GM18517 (cell line): ENCODE results near the gene TEX29.

Source experiments
- ATAC-seq: cut with Tn5 transposase; IDR thresholded peaks from one replicate; pipeline ENCODE4 v1.9.1; 2021; ENCODE audit warnings: mild to moderate bottlenecking, moderate library complexity; ENCODE audit not compliant: unreplicated experiment

TEX29 gene

DNA sequence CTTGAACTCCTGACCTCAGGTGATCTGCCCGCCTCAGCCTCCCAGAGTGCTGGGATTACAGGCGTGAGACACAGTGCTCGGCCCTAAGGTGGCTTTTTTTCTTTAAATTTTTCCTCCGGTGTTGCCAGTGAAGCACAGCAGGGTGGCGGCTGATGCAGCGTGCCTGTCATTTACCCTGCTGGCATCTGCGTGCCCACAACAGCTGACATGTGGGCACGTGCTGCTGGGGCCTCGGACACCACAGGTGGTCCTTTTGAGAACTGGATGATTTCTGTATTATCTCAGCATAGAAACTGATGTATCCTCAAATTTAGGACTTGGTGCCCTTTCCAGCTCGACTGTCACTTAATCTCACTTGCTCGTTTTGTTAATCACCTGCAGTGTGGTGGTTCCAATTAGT is 31.2 kb upstream of the TEX29 start:
- ATAC-seq, result no peak

GRCh38 chr13:111291908-111292307 is 28.5 kb upstream of the TEX29 start:
- ATAC-seq, result no peak

DNA sequence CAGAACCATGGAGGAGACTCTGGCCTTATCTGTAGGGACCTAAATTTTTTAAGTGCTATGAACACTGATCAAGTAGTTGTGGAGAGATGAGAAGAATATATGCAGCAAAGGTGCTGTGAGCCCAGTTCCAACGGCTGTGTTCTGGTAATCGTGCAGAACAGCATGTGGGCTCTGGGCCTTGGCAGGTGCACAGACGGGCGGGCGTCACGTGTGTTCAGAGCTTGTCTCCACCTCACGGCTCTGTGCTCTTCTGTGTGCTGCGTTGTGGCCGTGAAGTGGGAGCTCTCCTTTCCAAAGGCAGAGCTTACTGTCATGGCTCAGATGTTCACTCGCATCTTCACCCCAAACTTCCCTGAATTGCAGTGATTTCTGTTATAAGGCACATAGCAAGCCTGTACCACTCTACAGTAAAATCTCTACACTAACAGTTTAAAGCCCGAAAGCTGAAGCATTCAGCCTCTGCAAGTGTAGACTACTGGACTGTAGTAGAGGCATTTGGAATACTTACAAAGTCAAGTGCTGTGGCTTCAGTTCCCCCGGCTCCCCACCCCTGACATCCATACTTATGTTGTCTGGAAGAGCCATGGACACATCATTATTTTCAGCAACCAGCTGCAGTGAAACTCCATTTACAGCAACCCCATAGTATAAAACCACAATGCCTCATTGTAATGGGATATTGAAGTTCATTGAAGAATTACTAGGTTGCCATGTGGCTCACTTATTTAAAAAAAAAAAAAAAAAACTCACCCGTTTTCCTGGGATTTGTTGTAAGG is 27.5 kb upstream of the TEX29 start:
- ATAC-seq, result no peak

DNA sequence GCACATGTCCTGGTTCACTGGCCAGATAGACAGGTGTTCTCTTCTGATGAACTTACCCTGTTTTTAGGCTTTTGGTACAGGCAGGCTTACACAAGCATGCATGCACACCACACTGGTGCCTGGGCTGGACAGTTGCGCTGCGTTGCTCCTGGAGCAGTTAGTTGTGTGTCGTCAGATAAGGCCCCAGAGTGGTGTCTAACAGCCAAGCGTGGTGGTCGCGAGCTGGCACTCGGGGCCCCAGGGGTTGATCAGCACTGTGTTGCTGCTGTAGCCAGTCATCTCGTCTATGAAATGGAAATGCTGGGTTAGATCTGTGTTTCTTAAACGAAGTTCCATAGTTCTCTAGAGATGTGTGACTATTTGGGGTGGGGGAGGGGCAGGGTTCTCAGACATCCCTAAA is 24.6 kb upstream of the TEX29 start:
- ATAC-seq, result no peak

DNA sequence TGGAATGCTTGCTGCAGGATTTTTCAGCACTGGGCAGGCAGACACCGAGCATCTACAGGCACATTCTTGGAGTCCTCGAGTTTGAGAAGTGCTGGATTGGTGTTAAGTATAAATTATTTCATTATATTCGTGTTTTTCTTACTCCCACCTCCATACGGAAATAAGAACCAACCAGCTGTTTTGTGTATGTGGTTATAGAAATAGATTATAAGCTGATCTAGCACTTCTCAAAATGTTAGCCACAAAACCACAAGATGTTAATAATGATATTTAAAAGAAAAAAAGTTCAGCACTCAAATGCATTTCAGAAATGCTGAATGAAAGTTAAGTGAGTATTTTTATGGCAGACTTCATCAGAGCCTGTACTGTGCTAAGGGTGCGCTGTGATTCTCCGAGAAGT is 24.0 kb upstream of the TEX29 start:
- ATAC-seq, result no peak

- ATAC-seq, result no peak
These were observed 22.0 kb upstream of the TEX29 start for GRCh38 chr13:111298214-111298975.

DNA sequence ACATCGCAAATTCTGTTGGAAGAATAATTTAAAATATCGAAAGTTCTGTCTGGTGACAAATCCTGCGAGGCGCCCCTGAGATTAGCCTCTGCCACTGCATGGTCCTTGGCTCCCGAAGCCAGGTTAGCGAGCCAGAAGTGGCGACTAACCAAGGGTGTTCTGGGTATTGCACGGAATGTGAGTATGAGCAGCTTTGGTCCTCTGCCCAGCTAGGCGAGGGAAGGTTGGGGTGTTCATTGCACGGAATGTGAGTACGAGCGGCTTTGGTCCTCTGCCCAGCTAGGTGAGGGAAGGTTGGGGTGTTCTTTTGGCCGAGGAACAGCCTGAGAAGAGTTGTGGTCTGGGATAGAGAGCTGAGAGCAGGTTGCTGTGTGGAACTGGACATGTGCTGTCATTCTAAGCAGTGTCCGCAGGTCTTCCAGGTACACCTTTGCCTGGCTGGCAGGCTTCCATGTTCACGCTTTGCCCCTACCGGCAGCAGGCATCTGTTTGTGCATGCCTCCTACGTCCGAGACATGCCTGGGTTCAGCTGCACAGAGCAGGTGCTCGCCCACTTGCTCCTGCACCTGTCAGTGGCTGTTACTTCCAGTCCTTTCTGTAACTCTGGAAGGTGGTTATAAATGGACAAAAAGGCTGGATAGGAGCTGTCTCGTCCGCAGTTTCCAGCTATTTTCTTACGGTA is 18.3 kb upstream of the TEX29 start:
- no peak for ATAC-seq

GRCh38 chr13:111303559-111303958 is 16.9 kb upstream of the TEX29 start:
- no peak for ATAC-seq

DNA sequence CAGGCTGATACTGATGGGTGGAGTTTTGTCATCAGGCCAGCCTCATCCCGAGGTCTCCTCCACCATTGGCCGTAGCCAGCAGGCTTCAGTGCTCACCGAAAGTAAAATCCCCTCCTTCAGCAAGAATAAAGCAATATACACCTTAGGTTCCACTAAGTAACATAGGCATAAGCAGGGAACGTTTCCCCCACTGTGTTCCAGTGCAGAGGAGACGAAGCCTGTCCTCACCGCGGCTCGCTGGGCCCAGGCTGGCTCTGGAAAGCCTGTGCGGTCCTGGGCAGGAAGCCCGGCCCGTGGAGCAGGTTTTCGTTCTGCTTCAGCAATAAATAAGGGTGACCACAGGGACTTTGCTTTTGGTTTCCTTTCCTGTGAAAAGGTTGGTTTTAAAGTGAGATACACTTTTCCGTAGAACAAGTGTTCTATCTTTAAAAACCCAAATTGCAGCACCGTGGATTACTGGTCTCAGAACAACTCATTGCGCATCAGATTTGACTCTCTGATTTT is 16.3 kb upstream of the TEX29 start:
- peak; percentile 85 for ATAC-seq

DNA sequence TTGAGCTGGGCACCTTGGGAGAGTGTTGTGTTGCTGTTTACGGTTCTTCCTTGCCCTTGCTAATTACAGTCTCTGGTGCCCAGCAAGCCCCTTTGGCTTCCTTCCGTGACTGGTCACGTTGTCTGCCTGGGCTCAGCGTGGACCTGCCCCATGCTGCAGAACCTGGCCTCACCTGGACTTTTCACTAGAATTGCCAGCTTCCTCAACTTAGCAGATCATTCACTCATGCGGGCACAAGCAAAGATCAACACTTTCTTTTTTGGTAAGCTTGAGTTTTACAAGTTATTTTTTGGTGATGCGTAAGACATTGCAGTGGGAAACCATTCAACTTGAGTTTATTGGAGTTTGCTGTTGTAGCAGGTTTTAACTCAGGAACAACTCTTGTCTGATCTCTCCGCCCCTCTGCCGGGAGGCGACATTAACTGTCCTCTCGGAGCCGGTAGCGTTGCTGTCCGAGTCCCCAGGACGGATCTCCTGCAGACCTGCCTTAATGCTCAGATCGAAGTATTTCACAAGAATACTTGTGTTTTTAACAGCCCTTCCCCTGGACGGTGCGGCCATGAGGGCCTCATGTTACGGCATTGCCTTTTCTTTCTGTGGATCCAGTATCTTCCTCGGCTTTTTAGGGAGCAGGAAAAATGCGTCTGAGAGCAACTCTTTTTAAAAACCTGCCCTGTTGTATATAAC is 15.7 kb upstream of the TEX29 start:
- peak; percentile 7 for ATAC-seq

- ATAC-seq, result no peak
These were observed 7.4 kb upstream of the TEX29 start for GRCh38 chr13:111312944-111313590.

DNA sequence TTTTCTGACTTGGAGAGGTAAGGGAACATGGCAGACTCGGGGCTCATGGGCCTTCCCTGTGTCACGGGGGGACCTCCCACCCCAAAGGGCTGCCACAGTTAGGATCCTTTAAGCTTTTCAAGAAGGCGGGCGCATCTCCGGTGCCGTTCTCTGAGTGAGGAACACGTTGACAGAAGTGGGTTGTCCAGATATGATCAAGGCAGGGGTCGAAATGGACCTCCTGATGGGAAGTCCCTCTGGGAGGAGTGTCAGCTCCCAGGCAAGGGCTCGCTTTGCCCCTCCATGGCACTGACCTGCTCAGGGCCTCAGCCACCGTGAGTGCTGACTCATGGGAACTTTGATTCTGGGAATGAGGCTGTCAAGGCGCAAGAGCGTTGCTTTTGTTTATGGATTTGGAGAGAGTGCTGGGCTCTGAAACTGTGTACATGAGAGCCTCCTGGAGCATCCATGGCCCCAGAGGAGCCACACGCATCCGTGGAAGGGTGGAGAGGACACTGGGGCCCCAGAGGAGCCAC is 6.5 kb upstream of the TEX29 start:
- ATAC-seq, result no peak

- ATAC-seq, result no peak
These were observed 5.6 kb upstream of the TEX29 start for GRCh38 chr13:111314852-111315251.

DNA sequence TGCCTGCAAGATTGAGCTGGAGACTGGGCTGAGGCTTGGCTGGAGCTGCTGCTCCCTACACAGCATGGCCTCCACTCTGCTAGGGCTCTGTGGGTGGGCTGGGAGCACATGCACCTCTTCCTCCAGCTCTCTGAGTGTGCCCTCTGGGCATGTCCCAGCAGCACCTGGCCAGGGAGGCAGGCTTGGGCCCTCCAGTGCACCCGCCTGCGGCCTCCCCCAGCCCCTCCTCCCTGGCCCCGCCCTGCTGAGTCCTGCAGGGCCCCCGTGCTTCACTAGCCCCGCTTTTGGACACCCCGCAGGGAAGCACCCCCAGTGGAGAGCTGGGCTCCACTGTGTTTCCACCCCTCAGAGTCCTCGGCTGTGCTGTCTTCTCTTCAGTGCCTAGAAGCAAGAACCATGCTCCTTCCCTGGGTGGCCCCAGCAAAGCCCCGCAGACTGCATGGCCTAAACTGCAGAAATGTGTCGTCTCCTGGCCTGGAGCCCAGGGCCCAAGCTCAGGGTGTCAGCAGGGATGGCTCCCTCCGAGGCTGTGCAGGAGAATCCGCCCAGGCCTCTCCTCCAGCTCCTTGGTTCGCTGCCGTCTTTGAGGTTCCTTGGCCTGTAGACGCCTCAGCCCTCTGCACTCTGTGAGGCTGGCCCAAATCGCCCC is 5.0 kb upstream of the TEX29 start:
- no peak for ATAC-seq

DNA sequence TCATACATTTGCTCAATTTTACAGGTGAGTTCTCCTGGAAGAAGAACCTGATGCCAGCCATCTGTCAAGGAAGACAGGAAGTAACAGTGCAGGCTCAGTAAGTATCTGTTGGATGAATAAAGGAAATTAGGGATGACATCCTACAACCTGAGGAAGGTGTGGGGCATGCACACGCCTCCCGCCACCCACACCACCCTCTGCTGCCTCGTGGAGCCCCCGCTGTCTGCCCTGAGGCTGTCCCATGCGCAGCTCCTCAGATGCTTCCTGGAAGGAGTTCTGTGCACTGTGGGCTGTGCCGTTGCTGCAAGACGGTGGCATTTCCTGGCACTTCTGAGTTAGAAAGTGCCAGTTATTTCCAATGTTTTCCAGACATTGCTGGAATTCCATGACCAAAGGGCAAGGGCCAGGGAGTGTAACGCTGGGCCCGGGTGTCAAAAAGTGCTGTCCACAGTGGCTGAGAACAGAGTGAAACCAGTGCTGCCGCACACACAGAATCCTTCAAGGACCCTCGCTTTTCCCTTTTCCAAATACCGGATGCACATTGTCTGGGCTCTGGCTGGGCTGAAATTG is 4.2 kb upstream of the TEX29 start:
- ATAC-seq, result no peak

DNA sequence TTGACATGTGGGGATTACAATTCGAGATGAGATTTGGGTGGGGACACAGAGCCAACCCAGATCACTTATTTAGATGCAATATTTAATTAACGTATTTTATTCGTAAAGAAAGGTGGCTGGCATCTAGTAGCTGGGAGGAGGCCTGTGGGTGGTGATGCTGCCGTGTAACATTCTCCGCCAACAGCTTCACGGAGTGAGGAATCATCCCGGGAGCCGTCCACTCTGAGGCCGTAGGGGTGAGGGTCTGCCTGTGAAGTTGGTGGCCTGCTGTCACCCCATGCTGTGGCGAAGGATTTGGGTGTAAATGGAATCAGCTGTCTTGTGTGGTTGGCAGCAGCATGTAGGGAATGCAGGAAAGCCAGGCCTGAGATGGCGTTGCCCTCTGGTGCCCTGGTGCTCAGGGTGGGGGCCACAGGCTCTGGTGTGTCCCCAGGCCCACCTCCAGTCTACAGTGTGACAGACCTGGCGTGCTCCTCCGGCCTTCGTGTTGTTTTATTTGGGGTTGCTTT is 3.3 kb upstream of the TEX29 start:
- no peak for ATAC-seq

DNA sequence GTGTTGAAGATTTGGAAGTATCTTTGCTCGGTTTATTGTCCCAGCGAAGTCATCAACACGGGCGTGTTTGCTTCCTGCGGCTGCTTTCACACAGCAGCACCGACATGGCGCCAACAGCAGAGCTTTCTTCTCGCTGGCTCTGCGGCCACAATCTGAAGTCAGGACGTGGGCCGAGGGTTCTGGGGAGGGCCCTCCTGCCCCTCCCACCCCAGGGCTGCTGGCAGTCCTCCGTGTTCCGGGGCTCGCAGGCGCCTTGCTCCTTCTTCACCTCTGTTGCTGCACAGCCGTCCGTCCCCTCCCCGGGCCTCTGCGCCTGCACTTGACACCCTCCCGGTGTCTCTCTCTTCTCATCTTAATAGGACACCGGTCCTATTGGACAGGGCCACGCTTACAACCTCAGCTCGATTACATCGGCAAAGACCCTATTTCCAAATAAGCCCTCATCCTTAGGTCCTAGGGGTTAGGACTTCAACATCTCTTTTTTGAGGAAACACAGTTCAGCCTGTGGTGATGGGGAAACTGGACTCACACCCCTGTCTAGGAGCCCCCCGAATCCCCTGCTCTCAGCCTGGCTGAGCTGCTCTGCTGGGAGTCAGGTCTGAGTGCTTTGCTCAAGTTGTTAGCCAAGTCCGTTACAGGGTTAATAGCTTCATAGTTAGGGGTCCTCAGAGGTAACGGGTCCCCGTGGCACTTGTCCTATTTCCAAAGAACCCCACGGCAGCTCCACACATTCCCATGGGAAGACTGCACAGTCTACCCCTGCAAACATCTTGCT is 2.7 kb upstream of the TEX29 start:
- ATAC-seq, result no peak

DNA sequence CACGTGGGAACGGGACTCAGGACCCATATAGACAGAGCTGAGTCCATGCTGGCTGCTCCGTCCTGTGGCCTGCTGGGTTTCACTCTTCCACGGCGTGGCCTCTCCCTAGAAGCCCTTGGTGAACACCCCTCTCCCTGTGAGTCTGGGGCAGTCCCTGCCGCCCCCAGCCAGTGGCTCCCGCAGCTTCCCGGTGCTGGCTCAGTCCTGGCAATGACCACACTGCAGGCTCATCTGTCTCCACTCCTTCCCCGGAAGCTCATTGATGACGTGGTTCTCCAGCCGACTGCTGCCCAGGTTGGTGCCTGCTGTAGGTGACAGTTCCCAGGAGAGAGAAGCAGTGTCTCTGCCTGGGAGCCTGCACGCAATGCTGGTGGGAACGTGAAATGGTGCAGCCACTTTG is 2.1 kb upstream of the TEX29 start:
- no peak for ATAC-seq

GRCh38 chr13:111319521-111319920 is 921 bp upstream of the TEX29 start:
- ATAC-seq, result no peak
